WI38 (cell line): Measurements from ENCODE around the gene HPSE2.

ENCODE experiments used
- H3K4me3 ChIP-seq: 2 replicates; pipeline ENCODE4 v1.5.1; 2011; ENCODE audit warnings: low read depth, mild to moderate bottlenecking, control low read depth, low read length
- TF ChIP-seq, protein P1 (sequence below): IDR thresholded peaks from 2 replicates; pipeline ENCODE4 v1.5.1; 2012; ENCODE audit warnings: low read depth, mild to moderate bottlenecking, control low read depth, low read length

The HPSE2 gene

DNA sequence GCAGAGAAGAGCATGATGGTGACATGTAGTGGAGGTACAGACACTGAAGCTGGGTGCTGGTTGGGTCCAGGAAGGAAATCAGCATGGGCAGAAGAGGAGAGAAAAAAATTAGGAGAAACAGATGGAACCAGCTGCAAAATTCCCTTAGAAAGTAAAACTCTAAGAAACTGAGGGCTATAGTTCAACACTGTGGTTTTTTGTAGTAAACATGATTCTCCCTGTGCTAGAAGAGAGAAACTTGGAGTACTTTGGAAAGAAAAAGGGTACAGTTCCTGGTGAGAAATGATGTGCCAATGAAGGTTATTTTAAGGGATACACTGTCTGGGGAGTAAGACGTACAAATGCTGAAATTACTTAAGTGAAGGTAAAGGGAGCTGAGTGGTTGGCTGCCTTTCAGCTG is 607.4 kb downstream of the HPSE2 start:
- no peak overlapping the region for H3K4me3 ChIP-seq

DNA sequence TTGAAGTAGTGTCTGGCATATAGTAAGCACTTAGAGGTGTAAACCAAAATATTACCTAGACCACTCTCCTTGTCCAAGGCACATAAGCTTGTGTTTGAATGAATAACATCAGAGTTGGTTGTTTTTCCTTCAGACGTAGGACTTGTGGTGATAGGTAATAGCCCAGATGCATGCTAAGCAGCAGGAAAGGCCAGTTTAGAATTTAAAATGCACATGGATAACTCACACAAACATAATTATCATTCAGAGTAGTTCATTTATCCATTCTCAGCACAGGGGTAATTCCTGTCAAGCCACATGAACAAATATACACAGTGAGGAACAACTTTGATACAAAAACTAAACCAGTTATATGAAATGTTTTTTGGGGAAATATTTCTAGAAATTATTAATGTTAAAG is 607.9 kb downstream of the HPSE2 start:
- H3K4me3 ChIP-seq = no peak overlapping the region
- TF ChIP-seq, protein P1, sequence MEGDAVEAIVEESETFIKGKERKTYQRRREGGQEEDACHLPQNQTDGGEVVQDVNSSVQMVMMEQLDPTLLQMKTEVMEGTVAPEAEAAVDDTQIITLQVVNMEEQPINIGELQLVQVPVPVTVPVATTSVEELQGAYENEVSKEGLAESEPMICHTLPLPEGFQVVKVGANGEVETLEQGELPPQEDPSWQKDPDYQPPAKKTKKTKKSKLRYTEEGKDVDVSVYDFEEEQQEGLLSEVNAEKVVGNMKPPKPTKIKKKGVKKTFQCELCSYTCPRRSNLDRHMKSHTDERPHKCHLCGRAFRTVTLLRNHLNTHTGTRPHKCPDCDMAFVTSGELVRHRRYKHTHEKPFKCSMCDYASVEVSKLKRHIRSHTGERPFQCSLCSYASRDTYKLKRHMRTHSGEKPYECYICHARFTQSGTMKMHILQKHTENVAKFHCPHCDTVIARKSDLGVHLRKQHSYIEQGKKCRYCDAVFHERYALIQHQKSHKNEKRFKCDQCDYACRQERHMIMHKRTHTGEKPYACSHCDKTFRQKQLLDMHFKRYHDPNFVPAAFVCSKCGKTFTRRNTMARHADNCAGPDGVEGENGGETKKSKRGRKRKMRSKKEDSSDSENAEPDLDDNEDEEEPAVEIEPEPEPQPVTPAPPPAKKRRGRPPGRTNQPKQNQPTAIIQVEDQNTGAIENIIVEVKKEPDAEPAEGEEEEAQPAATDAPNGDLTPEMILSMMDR = no peak

More for the DNA sequence above, 607.4 kb downstream of the HPSE2 start:
- TF ChIP-seq, protein P1 = no peak

DNA sequence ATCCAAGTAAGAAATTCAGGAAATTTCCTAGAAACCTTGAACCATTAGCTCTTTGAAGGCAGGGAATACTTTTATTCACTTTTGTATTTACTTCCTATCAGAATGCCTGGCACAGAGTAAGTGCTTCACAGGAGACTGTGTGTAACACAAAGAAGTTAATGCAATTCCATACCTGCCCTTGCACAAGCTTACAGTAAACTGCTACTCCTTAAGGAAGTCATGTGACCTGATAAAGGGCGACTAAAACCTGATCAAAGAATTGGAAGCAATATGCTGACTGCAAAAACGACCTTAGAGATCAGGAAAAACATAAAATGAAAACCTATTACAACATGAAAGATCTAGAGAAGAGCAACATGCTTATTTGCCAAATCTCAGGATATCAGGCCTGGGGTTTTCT is 610.7 kb downstream of the HPSE2 start:
- TF ChIP-seq, protein P1 = no peak
- no peak overlapping the region for H3K4me3 ChIP-seq

DNA sequence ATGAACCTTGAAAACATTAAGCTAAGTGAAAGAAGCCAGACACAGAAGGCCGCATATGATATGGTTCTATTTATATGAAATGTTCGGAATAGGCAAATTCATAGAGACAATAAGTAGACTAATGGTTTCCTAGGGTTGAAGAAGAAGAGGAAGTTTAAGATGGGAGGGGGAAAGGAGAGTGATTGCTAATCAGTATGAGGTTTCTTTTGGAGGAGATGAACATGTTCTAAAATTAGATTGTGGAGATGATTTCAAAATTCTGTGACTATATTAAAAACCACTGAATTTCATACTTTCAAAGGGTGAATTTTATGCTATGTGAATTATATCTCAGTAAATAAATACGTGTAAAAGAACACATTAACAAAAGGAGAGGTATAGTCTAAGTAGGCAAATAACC is 612.5 kb downstream of the HPSE2 start:
- TF ChIP-seq, protein P1 = no peak
- no peak overlapping the region for H3K4me3 ChIP-seq

DNA sequence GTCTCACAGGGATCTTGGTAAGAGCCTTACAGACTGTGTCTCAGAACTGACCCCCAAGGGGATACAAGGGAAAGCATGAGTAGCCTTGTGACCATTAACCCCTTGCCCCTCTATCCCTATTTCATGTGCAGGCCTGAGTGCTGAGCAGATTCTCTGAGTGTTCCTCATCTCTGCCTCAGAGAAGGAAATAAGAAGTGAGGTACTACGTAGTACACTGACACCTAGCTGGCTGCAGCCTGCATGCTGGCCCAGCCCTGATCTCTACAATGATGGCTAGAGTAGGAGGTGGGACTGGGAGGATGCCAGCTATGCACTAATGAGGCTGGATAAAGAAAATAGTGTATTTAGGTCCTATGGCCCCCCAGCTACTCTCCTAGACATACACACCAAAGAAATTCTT is 614.0 kb downstream of the HPSE2 start:
- H3K4me3 ChIP-seq = no peak overlapping the region
- TF ChIP-seq, protein P1 = no peak

DNA sequence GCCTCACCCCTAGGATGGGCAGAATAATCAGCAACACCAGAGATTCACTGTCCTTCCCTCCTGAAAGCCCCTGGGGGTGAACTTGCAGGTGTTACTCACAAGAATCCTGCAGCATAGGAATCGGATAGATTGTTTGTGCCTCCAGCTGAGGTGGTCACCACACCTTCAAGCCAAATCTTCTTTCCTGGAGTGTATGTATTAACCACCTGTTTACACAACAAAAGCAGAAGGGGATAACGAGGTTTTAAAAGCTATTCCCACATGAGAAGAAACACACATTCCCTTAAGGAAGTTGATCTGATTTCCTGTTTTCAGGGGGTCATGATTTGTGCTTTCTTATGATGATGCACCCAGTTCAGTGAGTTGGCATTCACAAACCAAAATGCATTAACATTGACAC is 615.1 kb downstream of the HPSE2 start:
- TF ChIP-seq, protein P1 = no peak
- no peak overlapping the region for H3K4me3 ChIP-seq

DNA sequence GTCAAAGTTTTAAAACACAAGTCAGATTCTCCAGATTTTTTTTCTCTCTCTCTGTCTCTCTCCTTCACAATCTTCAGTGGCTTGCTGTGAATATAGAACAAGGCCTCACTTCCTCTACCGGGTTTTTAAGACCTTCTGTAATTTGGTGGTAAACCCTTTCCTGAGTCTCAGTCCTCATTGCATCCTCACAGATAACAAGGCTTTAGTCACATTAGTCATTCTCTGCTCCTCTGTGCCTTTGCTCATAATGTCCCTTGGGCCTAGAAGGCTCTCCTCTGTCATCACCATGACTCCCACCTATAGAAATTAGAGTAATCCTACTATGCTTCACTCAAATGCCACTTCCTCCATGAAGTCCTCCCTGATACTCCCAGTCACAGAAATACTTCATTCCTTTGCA is 616.2 kb downstream of the HPSE2 start:
- H3K4me3 ChIP-seq = no peak overlapping the region
- TF ChIP-seq, protein P1 = no peak
